GM23338 (cell line): ENCODE data around the gene NLGN1. TPM values are rescaled to one million over a fixed set of nuclear protein-coding genes. Genes with fewer than 3 reads are reported as not detected.

ENCODE experiments used
- ATAC-seq: fragments of 200-7000 bp; cut with Tn5 transposase; 3 replicates; pipeline ENCODE4 v1.9.1; 2020
- DNase-seq: peaks from one replicate; pipeline ENCODE4 v3.0.0-alpha.2; 2015; ENCODE audit warnings: low spot score
- H2AFZ ChIP-seq: fragments of 200-600 bp; sonication (generic); 2 replicates; pipeline ENCODE4 v1.8.0; 2016; ENCODE audit warnings: antibody characterized with exemption, mild to moderate bottlenecking, moderate library complexity
- H3F3A ChIP-seq: fragments of 200-600 bp; sonication (generic); replicated peaks from 2 replicates; pipeline ENCODE4 v1.8.0; 2017; ENCODE audit warnings: antibody characterized with exemption, mixed run types, low read depth
- H3K27ac ChIP-seq: fragments of 200-600 bp; sonication (generic); 2 replicates; pipeline ENCODE4 v1.6.1; 2016; ENCODE audit warnings: low read depth
- H3K27me3 ChIP-seq: fragments of 200-600 bp; sonication (generic); 2 replicates; pipeline ENCODE4 v1.8.0; 2016; ENCODE audit warnings: mild to moderate bottlenecking, mixed run types, moderate library complexity; ENCODE audit not compliant: insufficient read depth
- H3K36me3 ChIP-seq: fragments of 200-600 bp; sonication (generic); 2 replicates; pipeline ENCODE4 v1.8.0; 2016; ENCODE audit warnings: mild to moderate bottlenecking; ENCODE audit not compliant: insufficient read depth
- H3K4me1 ChIP-seq: fragments of 200-600 bp; sonication (generic); 2 replicates; pipeline ENCODE4 v1.8.0; 2016; ENCODE audit warnings: mild to moderate bottlenecking, moderate library complexity; ENCODE audit not compliant: insufficient read depth
- H3K4me2 ChIP-seq: fragments of 200-600 bp; sonication (generic); 2 replicates; pipeline ENCODE4 v1.7.1; 2017; ENCODE audit warnings: mixed run types
- H3K4me3 ChIP-seq: fragments of 200-600 bp; sonication (generic); 2 replicates; pipeline ENCODE4 v1.6.1; 2016; ENCODE audit warnings: mixed run types
- H3K79me2 ChIP-seq: fragments of 200-600 bp; sonication (generic); replicated peaks from 2 replicates; pipeline ENCODE4 v1.8.0; 2017; ENCODE audit warnings: mild to moderate bottlenecking; ENCODE audit not compliant: insufficient read depth
- H3K9me2 ChIP-seq: fragments of 200-600 bp; sonication (generic); 2 replicates; pipeline ENCODE4 v1.8.0; 2017; ENCODE audit not compliant: insufficient read depth
- H4K20me1 ChIP-seq: fragments of 200-600 bp; sonication (generic); replicated peaks from 2 replicates; pipeline ENCODE4 v1.8.0; 2017; ENCODE audit warnings: mild to moderate bottlenecking; ENCODE audit not compliant: insufficient read depth
- H3K27ac Mint-ChIP-seq: 2 replicates; pipeline ENCODE4 v1.8.0; 2020; ENCODE audit warnings: inconsistent platforms, mild to moderate bottlenecking, moderate library complexity, mixed read lengths
- H3K27me3 Mint-ChIP-seq: 3 replicates; pipeline ENCODE4 v1.8.0; 2022; ENCODE audit warnings: low read depth, mild to moderate bottlenecking, moderate library complexity, mixed read lengths, inconsistent platforms; ENCODE audit not compliant: insufficient read depth, poor library complexity
- H3K36me3 Mint-ChIP-seq: 3 replicates; pipeline ENCODE4 v1.8.0; 2021; ENCODE audit warnings: low read depth, mild to moderate bottlenecking, inconsistent platforms, moderate library complexity, mixed read lengths
- H3K4me1 Mint-ChIP-seq: 3 replicates; pipeline ENCODE4 v1.8.0; 2020; ENCODE audit warnings: mild to moderate bottlenecking, inconsistent platforms, mixed read lengths
- H3K4me3 Mint-ChIP-seq: 3 replicates; pipeline ENCODE4 v1.8.0; 2021; ENCODE audit warnings: moderate library complexity, mild to moderate bottlenecking, inconsistent platforms, mixed read lengths
- H3K9me3 Mint-ChIP-seq: 3 replicates; pipeline ENCODE4 v1.8.0; 2020; ENCODE audit warnings: moderate library complexity, mild to moderate bottlenecking, inconsistent platforms, mixed read lengths
- CREB1 ChIP-seq: fragments of 250-450 bp; sonication (Bioruptor Pico); IDR thresholded peaks from 2 replicates; pipeline ENCODE4 v1.5.0; 2020; ENCODE audit warnings: low read depth, mild to moderate bottlenecking, moderate library complexity
- CTCF ChIP-seq, 2 experiments: fragments of 200-600 bp in 1 of 2; sonication (generic) in 1 of 2; conservative IDR thresholded peaks; 2 replicates each; pipeline versions ENCODE4 v1.5.1 to v1.6.1; 2016 to 2017; ENCODE audit warnings: antibody characterized with exemption in 2 of 2, low read depth in 2 of 2, mild to moderate bottlenecking in 2 of 2, moderate library complexity in 1 of 2
- EZH2 ChIP-seq: fragments of 200-600 bp; sonication (generic); IDR thresholded peaks from one replicate; pipeline ENCODE4 v1.8.0; 2017; ENCODE audit warnings: antibody characterized with exemption, mild to moderate bottlenecking, low read depth; ENCODE audit not compliant: unreplicated experiment
- EZH2phosphoT487 ChIP-seq: fragments of 200-600 bp; sonication (generic); IDR thresholded peaks from one replicate; pipeline ENCODE4 v1.8.1; 2018; ENCODE audit warnings: antibody characterized with exemption; ENCODE audit not compliant: unreplicated experiment
- JUNB ChIP-seq: IDR thresholded peaks from one replicate; pipeline ENCODE4 v1.6.1; 2016; ENCODE audit warnings: antibody characterized with exemption; ENCODE audit not compliant: unreplicated experiment
- NANOG ChIP-seq: IDR thresholded peaks from 2 replicates; pipeline ENCODE4 v1.6.1; 2016; ENCODE audit warnings: antibody characterized with exemption, borderline replicate concordance
- POLR2AphosphoS5 ChIP-seq: IDR thresholded peaks from 2 replicates; pipeline ENCODE4 v1.6.1; 2016; ENCODE audit warnings: antibody characterized with exemption, low read depth
- REST ChIP-seq: IDR thresholded peaks from one replicate; pipeline ENCODE4 v1.6.1; 2018; ENCODE audit warnings: antibody characterized with exemption; ENCODE audit not compliant: unreplicated experiment
- ZNF114 ChIP-seq: fragments of 250-450 bp; sonication (Bioruptor Pico); IDR thresholded peaks from 2 replicates; pipeline ENCODE4 v1.5.0; 2020; ENCODE audit warnings: mild to moderate bottlenecking, moderate library complexity
- ZNF331 ChIP-seq: fragments of 250-450 bp; sonication (Bioruptor Pico); IDR thresholded peaks from 2 replicates; pipeline ENCODE4 v1.5.0; 2020; ENCODE audit warnings: low read depth, mild to moderate bottlenecking, moderate library complexity
- polyA plus RNA-seq: library from polyadenylated mRNA; unstranded; fragments of >200 nt; fragmentation: Nextera tagmentation; extraction: Ambion mirVana; gene quantifications from 2 replicates; pipeline ENCODE4 v1.2.1, GENCODE V29; 2016
- total RNA-seq: library from RNA; depleted of rRNA; stranded (reverse); fragments of >200 nt; shearing (Covaris generic); gene quantifications from 2 replicates; pipeline ENCODE4 v1.2.3, GENCODE V29; 2014
- TF ChIP-seq, protein P1 (sequence below): fragments of 250-450 bp; sonication (Bioruptor Pico); IDR thresholded peaks from 2 replicates; pipeline ENCODE4 v1.5.0; 2020; ENCODE audit warnings: mild to moderate bottlenecking, moderate library complexity
- TF ChIP-seq, protein P2 (sequence below): IDR thresholded peaks from 2 replicates; pipeline ENCODE4 v1.6.1; 2016; ENCODE audit warnings: antibody characterized with exemption

The NLGN1 gene
- total and polyA plus RNA-seq, 2 experiments from 2014 or later: 6.5 to 18.6 TPM

- ATAC-seq (no peak; the same call in 2 of the 3 replicates), DNase-seq (peak; percentile 26)
- Histone ChIP-seq H2AFZ (peak overlapping the region; percentile 44; the same call in 1 of the 2 replicates), H3K4me2 (no peak overlapping the region; the same call in 1 of the 2 replicates), H3K79me2 (no peaks in the 10 kb centered on the region), H3K9me2 (no peaks in the 10 kb centered on the region), H3F3A (no peaks in the 10 kb centered on the region), H3K36me3 (no peaks in the 10 kb centered on the region), H4K20me1 (no peaks in the 10 kb centered on the region), H3K4me3 (no peak overlapping the region), H3K4me1 (peaks cover 17% of the 10 kb centered on the region), H3K27ac (peak overlapping the region; percentile 53; the same call in 1 of the 2 replicates), H3K27me3 (no peaks in the 10 kb centered on the region)
- TF ChIP-seq, protein P1, sequence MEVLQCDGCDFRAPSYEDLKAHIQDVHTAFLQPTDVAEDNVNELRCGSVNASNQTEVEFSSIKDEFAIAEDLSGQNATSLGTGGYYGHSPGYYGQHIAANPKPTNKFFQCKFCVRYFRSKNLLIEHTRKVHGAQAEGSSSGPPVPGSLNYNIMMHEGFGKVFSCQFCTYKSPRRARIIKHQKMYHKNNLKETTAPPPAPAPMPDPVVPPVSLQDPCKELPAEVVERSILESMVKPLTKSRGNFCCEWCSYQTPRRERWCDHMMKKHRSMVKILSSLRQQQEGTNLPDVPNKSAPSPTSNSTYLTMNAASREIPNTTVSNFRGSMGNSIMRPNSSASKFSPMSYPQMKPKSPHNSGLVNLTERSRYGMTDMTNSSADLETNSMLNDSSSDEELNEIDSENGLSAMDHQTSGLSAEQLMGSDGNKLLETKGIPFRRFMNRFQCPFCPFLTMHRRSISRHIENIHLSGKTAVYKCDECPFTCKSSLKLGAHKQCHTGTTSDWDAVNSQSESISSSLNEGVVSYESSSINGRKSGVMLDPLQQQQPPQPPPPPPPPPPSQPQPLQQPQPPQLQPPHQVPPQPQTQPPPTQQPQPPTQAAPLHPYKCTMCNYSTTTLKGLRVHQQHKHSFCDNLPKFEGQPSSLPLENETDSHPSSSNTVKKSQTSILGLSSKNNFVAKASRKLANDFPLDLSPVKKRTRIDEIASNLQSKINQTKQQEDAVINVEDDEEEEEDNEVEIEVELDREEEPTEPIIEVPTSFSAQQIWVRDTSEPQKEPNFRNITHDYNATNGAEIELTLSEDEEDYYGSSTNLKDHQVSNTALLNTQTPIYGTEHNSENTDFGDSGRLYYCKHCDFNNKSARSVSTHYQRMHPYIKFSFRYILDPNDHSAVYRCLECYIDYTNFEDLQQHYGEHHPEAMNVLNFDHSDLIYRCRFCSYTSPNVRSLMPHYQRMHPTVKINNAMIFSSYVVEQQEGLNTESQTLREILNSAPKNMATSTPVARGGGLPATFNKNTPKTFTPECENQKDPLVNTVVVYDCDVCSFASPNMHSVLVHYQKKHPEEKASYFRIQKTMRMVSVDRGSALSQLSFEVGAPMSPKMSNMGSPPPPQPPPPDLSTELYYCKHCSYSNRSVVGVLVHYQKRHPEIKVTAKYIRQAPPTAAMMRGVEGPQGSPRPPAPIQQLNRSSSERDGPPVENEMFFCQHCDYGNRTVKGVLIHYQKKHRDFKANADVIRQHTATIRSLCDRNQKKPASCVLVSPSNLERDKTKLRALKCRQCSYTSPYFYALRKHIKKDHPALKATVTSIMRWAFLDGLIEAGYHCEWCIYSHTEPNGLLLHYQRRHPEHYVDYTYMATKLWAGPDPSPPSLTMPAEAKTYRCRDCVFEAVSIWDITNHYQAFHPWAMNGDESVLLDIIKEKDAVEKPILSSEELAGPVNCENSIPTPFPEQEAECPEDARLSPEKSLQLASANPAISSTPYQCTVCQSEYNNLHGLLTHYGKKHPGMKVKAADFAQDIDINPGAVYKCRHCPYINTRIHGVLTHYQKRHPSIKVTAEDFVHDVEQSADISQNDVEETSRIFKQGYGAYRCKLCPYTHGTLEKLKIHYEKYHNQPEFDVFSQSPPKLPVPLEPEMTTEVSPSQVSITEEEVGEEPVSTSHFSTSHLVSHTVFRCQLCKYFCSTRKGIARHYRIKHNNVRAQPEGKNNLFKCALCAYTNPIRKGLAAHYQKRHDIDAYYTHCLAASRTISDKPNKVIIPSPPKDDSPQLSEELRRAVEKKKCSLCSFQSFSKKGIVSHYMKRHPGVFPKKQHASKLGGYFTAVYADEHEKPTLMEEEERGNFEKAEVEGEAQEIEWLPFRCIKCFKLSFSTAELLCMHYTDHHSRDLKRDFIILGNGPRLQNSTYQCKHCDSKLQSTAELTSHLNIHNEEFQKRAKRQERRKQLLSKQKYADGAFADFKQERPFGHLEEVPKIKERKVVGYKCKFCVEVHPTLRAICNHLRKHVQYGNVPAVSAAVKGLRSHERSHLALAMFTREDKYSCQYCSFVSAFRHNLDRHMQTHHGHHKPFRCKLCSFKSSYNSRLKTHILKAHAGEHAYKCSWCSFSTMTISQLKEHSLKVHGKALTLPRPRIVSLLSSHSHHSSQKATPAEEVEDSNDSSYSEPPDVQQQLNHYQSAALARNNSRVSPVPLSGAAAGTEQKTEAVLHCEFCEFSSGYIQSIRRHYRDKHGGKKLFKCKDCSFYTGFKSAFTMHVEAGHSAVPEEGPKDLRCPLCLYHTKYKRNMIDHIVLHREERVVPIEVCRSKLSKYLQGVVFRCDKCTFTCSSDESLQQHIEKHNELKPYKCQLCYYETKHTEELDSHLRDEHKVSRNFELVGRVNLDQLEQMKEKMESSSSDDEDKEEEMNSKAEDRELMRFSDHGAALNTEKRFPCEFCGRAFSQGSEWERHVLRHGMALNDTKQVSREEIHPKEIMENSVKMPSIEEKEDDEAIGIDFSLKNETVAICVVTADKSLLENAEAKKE (CRISPR knock-in tag): no peak
- TF ChIP-seq EZH2phosphoT487 (no peak), CREB1 (CRISPR knock-in tag) (no peak), JUNB (no peak), POLR2AphosphoS5 (no peak), EZH2 (no peak), CTCF (conservative IDR thresholded peaks at IDR 0.05; ENCODE audit: low read depth in 2 of 2) (no peak), NANOG (no peak), REST (no peak), ZNF331 (CRISPR knock-in tag) (no peak), ZNF114 (CRISPR knock-in tag) (no peak)
- TF ChIP-seq, protein P2, sequence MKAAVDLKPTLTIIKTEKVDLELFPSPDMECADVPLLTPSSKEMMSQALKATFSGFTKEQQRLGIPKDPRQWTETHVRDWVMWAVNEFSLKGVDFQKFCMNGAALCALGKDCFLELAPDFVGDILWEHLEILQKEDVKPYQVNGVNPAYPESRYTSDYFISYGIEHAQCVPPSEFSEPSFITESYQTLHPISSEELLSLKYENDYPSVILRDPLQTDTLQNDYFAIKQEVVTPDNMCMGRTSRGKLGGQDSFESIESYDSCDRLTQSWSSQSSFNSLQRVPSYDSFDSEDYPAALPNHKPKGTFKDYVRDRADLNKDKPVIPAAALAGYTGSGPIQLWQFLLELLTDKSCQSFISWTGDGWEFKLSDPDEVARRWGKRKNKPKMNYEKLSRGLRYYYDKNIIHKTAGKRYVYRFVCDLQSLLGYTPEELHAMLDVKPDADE: no peak
- H3K27ac Mint-ChIP-seq: peak overlapping the region; percentile 29
- H3K27me3 Mint-ChIP-seq: no peaks in the 10 kb centered on the region
- H3K9me3 Mint-ChIP-seq: peaks cover 11% of the 10 kb centered on the region; the same call in 2 of the 3 replicates
- peaks cover 11% of the 10 kb centered on the region; the same call in 2 of the 3 replicates for H3K36me3 Mint-ChIP-seq
- peaks cover 13% of the 10 kb centered on the region for H3K4me1 Mint-ChIP-seq
- no peak overlapping the region for H3K4me3 Mint-ChIP-seq
Measured at GRCh38 chr3:173354124-173354523, 43.4 kb upstream of the NLGN1 start.
